ENCODE results near the gene MYH9.
"Not testable (repeated sequence)": the region's sequence is repeated elsewhere in the genome, so short reads cannot be mapped to it uniquely, and the experiment has no call there.

The MYH9 gene

DNA sequence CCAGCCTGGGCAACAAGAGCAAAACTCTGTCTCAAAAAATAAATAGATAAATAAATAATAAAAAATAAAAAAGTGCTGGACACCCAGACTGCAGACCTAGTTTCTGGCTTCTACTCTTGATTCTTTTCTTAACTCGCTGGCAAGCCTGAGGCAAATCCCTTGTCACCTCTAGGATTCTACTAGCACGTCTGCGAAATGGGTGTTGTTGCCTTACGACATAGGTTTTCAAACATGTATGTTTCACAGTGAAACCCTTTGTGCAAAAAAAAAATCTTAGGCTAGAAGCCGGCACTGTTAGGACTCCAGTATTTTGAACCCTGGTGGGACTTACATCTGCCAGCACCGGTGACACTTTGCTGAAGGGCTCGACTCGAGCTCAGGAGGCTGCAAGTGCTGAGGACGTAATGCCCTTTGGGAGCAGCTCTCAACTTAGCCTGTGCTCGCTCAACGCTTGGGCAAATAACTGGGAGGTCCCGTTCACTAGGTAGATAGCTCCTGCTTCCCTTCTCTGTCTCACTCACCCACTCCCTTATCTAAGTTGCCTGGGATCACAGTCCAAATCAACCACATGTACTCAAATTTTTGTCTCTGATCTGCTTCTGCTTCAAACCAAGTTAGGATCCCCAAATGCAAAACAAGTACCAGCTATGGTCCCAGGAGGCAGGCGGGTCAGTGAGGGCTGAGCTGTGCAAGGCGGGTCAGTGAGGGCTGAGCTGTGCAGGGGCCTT is 34.7 kb upstream of the MYH9 start:
- peaks cover 7% of the 10 kb centered on the region for H3K36me3 Mint-ChIP-seq (ENCODE audit: insufficient read depth)
- H3K9me3 Mint-ChIP-seq: no peaks in the 10 kb centered on the region
- ATAC-seq (replicated peaks): no peak
- no peak overlapping the region for H3K27ac Mint-ChIP-seq
- H3K4me3 Mint-ChIP-seq: no peak overlapping the region
- DNase-seq: no peak
- H3K4me1 Mint-ChIP-seq (ENCODE audit: low read depth in 2 of 2): peaks cover 7 to 16% of the 10 kb centered on the region in 2 donors
- no peaks in the 10 kb centered on the region for H3K27me3 Mint-ChIP-seq

DNA sequence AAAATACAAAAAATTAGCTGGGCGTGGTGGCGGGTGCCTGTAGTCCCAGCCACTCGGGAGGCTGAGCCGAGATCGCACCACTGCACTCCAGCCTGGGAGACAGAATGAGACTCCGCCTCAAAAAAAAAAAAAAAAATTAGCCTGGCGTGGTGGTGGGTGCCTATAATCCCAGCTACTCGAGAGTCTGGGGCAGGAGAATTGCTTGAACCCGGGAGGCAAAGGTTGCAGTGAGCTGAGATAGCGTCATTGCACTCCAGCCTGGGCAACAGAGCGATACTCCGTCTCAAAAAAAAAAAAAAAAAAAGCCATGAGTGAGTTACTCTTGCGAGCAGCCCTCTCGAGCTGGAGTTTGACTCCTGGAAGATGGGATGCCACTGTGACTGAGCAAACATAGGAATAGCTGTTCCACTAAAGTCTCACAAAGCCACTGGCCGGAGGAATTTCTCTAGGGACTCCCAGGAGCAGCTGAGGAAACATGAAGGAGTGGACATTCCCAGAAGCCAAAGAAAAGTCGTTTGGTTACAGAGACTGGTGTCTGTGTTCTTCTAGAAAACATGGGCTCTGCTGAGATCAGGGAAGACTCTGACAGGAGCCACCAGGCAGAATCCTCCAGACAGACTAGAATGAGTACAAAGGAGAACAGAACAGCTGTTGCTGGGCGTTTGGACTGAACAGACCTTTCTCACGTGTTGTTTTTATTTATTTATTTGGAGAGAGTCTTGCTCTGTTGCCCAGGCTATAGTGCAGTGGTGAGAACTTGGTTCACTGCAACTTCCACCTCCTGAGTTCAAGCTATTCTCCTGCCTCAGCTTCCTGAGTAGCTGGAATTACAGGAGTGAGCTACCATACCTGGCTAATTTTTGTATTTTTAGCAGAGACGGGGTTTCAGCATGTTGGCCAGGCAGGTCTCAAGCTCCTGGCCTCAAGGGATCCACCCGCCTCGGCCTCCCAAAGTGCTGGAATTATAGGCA is 32.4 kb upstream of the MYH9 start:
- peak overlapping the region; percentile 85 to 91 for H3K27ac Mint-ChIP-seq
- ATAC-seq (replicated peaks) (no peak), DNase-seq (no peak)
- H3K27me3 Mint-ChIP-seq: no peaks in the 10 kb centered on the region
- H3K4me1 Mint-ChIP-seq (ENCODE audit: low read depth in 2 of 2): peaks cover 5 to 14% of the 10 kb centered on the region in 2 donors
- peaks cover 7% of the 10 kb centered on the region for H3K36me3 Mint-ChIP-seq (ENCODE audit: insufficient read depth)
- peak overlapping the region; percentile 79 to 81 for H3K4me3 Mint-ChIP-seq
- H3K9me3 Mint-ChIP-seq: no peaks in the 10 kb centered on the region

DNA sequence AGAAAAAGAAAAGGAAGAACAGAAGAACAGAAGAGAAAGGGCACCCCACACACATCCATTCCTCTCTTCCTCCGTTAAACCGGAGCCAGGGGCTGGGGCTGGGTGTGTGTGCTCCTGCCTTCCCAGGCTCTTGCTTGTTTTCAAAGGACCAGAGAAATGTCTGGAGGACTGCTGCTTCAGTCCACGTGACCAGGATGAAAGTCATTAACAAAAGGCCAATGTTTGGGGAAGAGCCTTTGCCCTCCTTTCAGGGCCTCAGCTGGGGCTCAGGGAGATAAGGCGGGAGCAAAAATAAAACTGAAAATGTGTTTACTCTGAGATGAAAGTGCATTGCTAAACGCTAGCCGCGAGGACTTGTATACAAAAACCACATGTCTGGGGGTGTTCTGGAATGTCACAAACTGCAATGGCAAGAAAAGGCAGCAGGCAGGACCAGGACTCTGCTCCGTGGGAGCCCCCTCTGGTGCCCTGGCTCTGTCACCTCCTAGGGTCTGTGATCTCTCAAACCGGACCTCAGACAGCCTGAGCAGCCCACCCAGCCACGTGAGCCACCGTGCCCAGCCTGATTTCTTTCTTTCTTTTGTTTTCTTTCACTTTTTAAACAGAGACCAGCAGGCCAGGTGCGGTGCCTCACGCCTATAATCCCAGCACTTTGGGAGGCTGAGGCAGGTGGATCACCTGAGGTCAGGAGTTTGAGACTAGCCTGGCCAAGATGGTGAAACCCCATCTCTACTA is 31.6 kb upstream of the MYH9 start:
- Mint-ChIP-seq H3K9me3 (no peaks in the 10 kb centered on the region), H3K4me1 (ENCODE audit: low read depth in 2 of 2) (peaks cover 5 to 11% of the 10 kb centered on the region in 2 donors), H3K27ac (peak overlapping the region; percentile 85 to 91), H3K36me3 (ENCODE audit: insufficient read depth) (peaks cover 7% of the 10 kb centered on the region), H3K4me3 (peak overlapping the region; percentile 79 to 81), H3K27me3 (no peaks in the 10 kb centered on the region)
- DNase-seq (peak in 1 of 3 experiments; percentile 12), ATAC-seq (replicated peaks) (peak; percentile 64)

GRCh38 chr22:36417281-36417686 is 29.5 kb upstream of the MYH9 start:
- Mint-ChIP-seq H3K4me1 (ENCODE audit: low read depth in 2 of 2) (peaks cover 9 to 11% of the 10 kb centered on the region in 2 donors), H3K9me3 (no peaks in the 10 kb centered on the region), H3K27ac (no peak overlapping the region), H3K4me3 (no peak overlapping the region), H3K36me3 (ENCODE audit: insufficient read depth) (peaks cover 7% of the 10 kb centered on the region), H3K27me3 (no peaks in the 10 kb centered on the region)
- ATAC-seq (replicated peaks) (no peak), DNase-seq (no peak)

DNA sequence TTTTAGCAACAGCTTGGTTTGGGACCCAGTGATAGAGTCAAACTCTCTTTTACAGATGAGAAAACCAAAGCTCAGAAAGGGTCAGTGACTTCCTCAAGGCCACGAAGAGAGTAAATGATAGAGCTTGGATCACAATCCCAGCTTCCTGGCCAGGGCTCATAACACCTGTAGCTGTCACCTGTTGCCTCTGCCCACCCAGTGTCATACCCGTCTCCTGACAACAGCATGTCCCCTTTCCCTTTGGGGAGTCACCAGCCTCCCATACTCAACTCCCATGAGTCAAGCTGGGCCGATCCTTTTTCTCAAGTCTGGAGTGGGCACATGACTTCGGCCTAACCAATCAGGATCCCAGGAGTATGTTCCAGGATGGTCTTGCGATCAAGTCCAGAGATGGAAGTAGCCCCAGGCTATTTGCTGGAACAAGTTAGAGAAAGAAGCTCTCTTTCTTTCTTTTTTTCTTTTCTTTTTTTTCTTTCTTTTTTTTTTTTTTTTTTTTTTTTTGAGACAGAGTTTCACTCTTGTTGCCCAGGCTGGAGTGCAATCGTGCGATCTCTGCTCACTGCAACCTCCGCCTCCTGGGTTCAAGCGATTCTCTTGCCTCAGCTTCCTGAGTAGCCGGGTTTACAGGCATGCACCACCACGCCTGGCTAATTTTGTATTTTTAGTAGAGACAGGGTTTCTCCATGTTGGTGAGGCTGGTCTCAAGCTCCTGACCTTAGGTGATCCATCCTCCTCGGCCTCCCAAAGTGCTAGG is 27.8 kb upstream of the MYH9 start:
- no peaks in the 10 kb centered on the region for H3K9me3 Mint-ChIP-seq
- DNase-seq: no peak
- no peak overlapping the region for H3K27ac Mint-ChIP-seq
- no peak overlapping the region for H3K4me3 Mint-ChIP-seq
- ATAC-seq (replicated peaks): no peak
- H3K4me1 Mint-ChIP-seq (ENCODE audit: low read depth in 2 of 2): peaks cover 11 to 15% of the 10 kb centered on the region in 2 donors
- no peaks in the 10 kb centered on the region for H3K27me3 Mint-ChIP-seq
- peaks cover 7% of the 10 kb centered on the region for H3K36me3 Mint-ChIP-seq (ENCODE audit: insufficient read depth)

GRCh38 chr22:36413022-36413775 is 25.4 kb upstream of the MYH9 start:
- Mint-ChIP-seq H3K9me3 (no peaks in the 10 kb centered on the region), H3K27me3 (no peaks in the 10 kb centered on the region), H3K36me3 (ENCODE audit: insufficient read depth) (peaks cover 4% of the 10 kb centered on the region), H3K4me1 (ENCODE audit: low read depth in 2 of 2) (peaks cover 17 to 18% of the 10 kb centered on the region in 2 donors), H3K27ac (no peak overlapping the region), H3K4me3 (no peak overlapping the region)
- ATAC-seq (replicated peaks) (no peak), DNase-seq (no peak)

DNA sequence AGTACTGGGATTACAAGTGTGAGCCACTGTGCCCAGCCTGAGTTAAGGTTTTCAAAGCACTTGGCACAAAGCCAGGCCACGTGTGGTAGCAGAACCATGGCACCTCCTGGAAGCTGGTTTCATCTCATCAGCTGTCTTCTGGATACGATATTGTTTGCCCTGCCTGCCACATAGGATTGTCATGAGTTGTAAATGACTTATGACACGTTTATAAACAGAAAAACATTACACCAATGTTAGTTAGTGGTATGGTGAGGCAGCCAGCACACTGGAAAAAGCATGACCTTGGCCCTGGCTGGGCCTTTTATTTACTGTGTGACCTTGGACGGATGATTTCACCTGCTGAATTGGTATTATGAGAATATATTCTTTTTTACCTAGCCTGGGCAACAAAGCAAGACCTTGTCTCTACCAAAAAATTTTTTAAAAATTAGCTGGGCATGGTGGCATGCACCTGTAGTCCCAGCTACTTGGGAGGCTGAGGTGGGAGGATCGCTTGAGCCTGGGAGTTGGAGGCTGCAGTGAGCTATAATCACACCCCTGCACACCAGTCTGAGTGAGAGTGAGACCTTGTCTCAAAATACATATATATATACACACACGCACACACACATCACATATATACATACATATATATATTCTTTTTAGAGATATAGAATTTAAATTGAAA is 24.0 kb upstream of the MYH9 start:
- Mint-ChIP-seq H3K36me3 (ENCODE audit: insufficient read depth) (peaks cover 4% of the 10 kb centered on the region), H3K27ac (peak overlapping the region in 1 of 2 donors; percentile 28), H3K4me3 (no peak overlapping the region), H3K4me1 (ENCODE audit: low read depth in 2 of 2) (peaks cover 21 to 22% of the 10 kb centered on the region in 2 donors), H3K27me3 (no peaks in the 10 kb centered on the region), H3K9me3 (no peaks in the 10 kb centered on the region)
- peak; percentile 42 for ATAC-seq (replicated peaks)
- DNase-seq: peak in 2 of 3 experiments; percentile 25 to 28

GRCh38 chr22:36409911-36410756 is 22.4 kb upstream of the MYH9 start:
- peak overlapping the region in 1 of 2 donors; percentile 91 for H3K27ac Mint-ChIP-seq
- peaks cover 4% of the 10 kb centered on the region for H3K36me3 Mint-ChIP-seq (ENCODE audit: insufficient read depth)
- H3K9me3 Mint-ChIP-seq: no peaks in the 10 kb centered on the region
- DNase-seq: peak; percentile 30 to 42 (median 34)
- peaks cover 34 to 36% of the 10 kb centered on the region in 2 donors for H3K4me1 Mint-ChIP-seq (ENCODE audit: low read depth in 2 of 2)
- ATAC-seq (replicated peaks): peak; percentile 29
- H3K4me3 Mint-ChIP-seq: peak overlapping the region; percentile 71 to 75
- no peaks in the 10 kb centered on the region for H3K27me3 Mint-ChIP-seq

- Mint-ChIP-seq H3K4me3 (peak overlapping the region; percentile 71 to 75), H3K27ac (peak overlapping the region in 1 of 2 donors; percentile 91), H3K4me1 (ENCODE audit: low read depth in 2 of 2) (peaks cover 38 to 42% of the 10 kb centered on the region in 2 donors)
- not testable (repeated sequence) for DNase-seq; ATAC-seq (replicated peaks); H3K27me3 Mint-ChIP-seq; H3K36me3 Mint-ChIP-seq (ENCODE audit: insufficient read depth); H3K9me3 Mint-ChIP-seq
These were observed 21.8 kb upstream of the MYH9 start for GRCh38 chr22:36409554-36409910.

DNA sequence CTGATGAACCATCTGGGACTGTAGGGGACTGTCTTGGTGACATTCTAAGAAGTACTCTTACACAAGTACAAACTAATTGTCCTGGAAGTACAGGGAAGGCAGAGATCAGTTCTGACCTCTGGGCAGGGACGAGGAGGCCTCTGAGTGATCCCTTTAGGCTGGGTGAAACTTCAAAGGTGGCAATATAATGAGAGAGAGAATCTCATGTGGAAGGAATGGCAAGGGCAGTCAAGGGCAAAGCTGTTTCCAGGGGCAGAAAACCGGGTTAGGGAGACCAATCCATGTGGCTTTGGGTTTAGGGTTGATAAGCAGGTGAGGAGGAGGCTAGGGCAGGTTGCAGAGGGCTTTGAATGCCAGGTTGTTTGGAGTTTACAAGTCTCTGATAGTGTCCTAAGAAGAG is 21.3 kb upstream of the MYH9 start:
- ATAC-seq (replicated peaks) (no peak), DNase-seq (no peak)
- Mint-ChIP-seq H3K4me1 (ENCODE audit: low read depth in 2 of 2) (peaks cover 42 to 44% of the 10 kb centered on the region in 2 donors), H3K36me3 (ENCODE audit: insufficient read depth) (peaks cover 4% of the 10 kb centered on the region), H3K27me3 (no peaks in the 10 kb centered on the region), H3K27ac (peak overlapping the region in 1 of 2 donors; percentile 7), H3K4me3 (no peak overlapping the region), H3K9me3 (no peaks in the 10 kb centered on the region)

DNA sequence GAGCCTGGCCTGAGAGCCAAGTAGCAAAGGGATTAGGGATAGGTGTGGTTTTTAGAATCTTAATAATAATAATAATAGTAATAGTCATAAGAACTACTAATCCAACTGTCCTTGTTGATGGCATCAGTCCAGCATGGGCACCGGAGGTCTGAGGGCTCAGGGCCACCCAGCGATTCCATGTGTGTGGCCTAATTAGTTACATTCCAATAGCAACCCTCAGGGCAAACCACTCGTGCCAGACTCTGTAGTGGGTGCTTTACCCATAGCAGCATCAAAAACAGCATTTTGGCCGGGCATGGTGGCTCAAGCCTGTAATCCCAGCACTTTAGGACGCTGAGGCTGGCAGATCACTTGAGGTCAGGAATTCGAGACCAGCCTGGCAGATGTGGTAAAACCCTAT is 19.0 kb upstream of the MYH9 start:
- no peaks in the 10 kb centered on the region for H3K9me3 Mint-ChIP-seq
- peaks cover 38 to 44% of the 10 kb centered on the region in 2 donors for H3K4me1 Mint-ChIP-seq (ENCODE audit: low read depth in 2 of 2)
- H3K27ac Mint-ChIP-seq: peak overlapping the region in 1 of 2 donors; percentile 86
- H3K36me3 Mint-ChIP-seq (ENCODE audit: insufficient read depth): peaks cover 8% of the 10 kb centered on the region
- no peaks in the 10 kb centered on the region for H3K27me3 Mint-ChIP-seq
- peak overlapping the region; percentile 60 to 71 for H3K4me3 Mint-ChIP-seq
- DNase-seq: no peak
- no peak for ATAC-seq (replicated peaks)

Data from effector memory CD8-positive, alpha-beta T cell (primary cell).